ENCODE results near the gene FAM20C. TPM values are rescaled to one million over a fixed set of nuclear protein-coding genes. Genes with fewer than 3 reads are reported as not detected.

Gene FAM20C
- total RNA-seq, 1 experiment from 2014 or later: 62.6 TPM

GRCh38 chr7:231858-232246 lies 39.5 kb downstream of the FAM20C start:
- Mint-ChIP-seq H3K27me3 (ENCODE audit: low read depth) (no peaks in the 10 kb centered on the region), H3K4me3 (no peak overlapping the region), H3K4me1 (peaks cover 0 to 3% of the 10 kb centered on the region in 2 experiments; a peak in 1 of 4 replicates), H3K36me3 (ENCODE audit: insufficient read depth in 1 of 3, low read depth in 3 of 3) (peaks cover 10 to 25% (median 10%) of the 10 kb centered on the region in 3 experiments), H3K9me3 (peaks cover 0 to 3% of the 10 kb centered on the region in 2 experiments; a peak in 1 of 5 replicates), H3K27ac (no peak overlapping the region)
- H2BK5ac ChIP-seq (ENCODE audit: insufficient read length, low read length): no peak overlapping the region
- H3K27me3 ChIP-seq (ENCODE audit: insufficient read depth, low read length): no peaks in the 10 kb centered on the region
- TF ChIP-seq CTCF (conservative IDR thresholded peaks at IDR 0.05): no peak
- H3K9ac ChIP-seq (ENCODE audit: extremely low read depth, insufficient read length, low read length): no peak overlapping the region
- no peak overlapping the region for H3K27ac ChIP-seq (ENCODE audit: insufficient read length, low read depth, low read length)
- no peak overlapping the region for H3K18ac ChIP-seq (ENCODE audit: insufficient read length, low read depth, low read length)
- H2AFZ ChIP-seq (ENCODE audit: low read length): no peak overlapping the region
- DNase-seq: no peak
- no peaks in the 10 kb centered on the region for H3K23me2 ChIP-seq (ENCODE audit: insufficient read length, low read depth, low read length, poor library complexity, severe bottlenecking)
- no peak overlapping the region for H4K5ac ChIP-seq (ENCODE audit: insufficient read length, low read depth, low read length)
- no peak overlapping the region for H3K4me2 ChIP-seq (ENCODE audit: insufficient read depth, insufficient read length, low read length)
- H3K4me1 ChIP-seq (ENCODE audit: insufficient read depth, low read length): no peaks in the 10 kb centered on the region
- no CpG with 5 or more reads among the region's 21 CpGs for WGBS (ENCODE audit: extremely low coverage, insufficient read length, low lambda C conversion rate)
- no peaks in the 10 kb centered on the region for H3K79me1 ChIP-seq (ENCODE audit: insufficient read depth, low read depth, low read length, poor library complexity, severe bottlenecking)
- H3T11ph ChIP-seq (ENCODE audit: low read length): no peak overlapping the region
- H3K9me3 ChIP-seq (ENCODE audit: control insufficient read depth, low read depth, low read length): no peaks in the 10 kb centered on the region
- H2BK20ac ChIP-seq (ENCODE audit: low read depth, low read length, poor library complexity, severe bottlenecking): no peak overlapping the region
- H2AK5ac ChIP-seq (ENCODE audit: insufficient read length, low read length): no peak overlapping the region
- H3K56ac ChIP-seq (ENCODE audit: insufficient read length, low read depth, low read length): no peak overlapping the region
- H3K23ac ChIP-seq (ENCODE audit: insufficient read length, low read depth, low read length): no peak overlapping the region
- H2BK12ac ChIP-seq (ENCODE audit: insufficient read length, low read depth, low read length): no peak overlapping the region
- H3K14ac ChIP-seq (ENCODE audit: insufficient read depth, low read length): no peak overlapping the region
- no peak overlapping the region for H3K4ac ChIP-seq (ENCODE audit: low read depth, low read length)
- H4K20me1 ChIP-seq (ENCODE audit: control insufficient read depth, insufficient read depth, insufficient read length): no peaks in the 10 kb centered on the region
- no peak overlapping the region for H2BK15ac ChIP-seq (ENCODE audit: low read depth, low read length)
- no peak overlapping the region for H2BK120ac ChIP-seq (ENCODE audit: low read depth, low read length, poor library complexity, severe bottlenecking)
- no peak overlapping the region for H4K8ac ChIP-seq (replicated peaks; ENCODE audit: insufficient read length, low read depth, low read length)
- H4K91ac ChIP-seq (ENCODE audit: insufficient read length, low read depth, low read length): no peak overlapping the region
- no peaks in the 10 kb centered on the region for H3K79me2 ChIP-seq (ENCODE audit: insufficient read depth, low read length)
